Activated naive CD8-positive, alpha-beta T cell treated with anti-CD3 and anti-CD28 coated beads, Interleukin-2, amount 50 U/mL, for 24 hours (primary cell): Measurements from ENCODE around the gene RAX.
"Not testable (repeated sequence)": the region's sequence is repeated elsewhere in the genome, so short reads cannot be mapped to it uniquely, and the experiment has no call there.

Experiments used
- ATAC-seq: fragments of 150-1000 bp; cut with Tn5 transposase; one replicate; pipeline ENCODE4 v1.10.0; 2021
- DNase-seq: peaks from one replicate; pipeline ENCODE4 v3.0.0; 2021
- H3K27ac Mint-ChIP-seq: one replicate; pipeline ENCODE4 v1.8.0; 2021; ENCODE audit warnings: mild to moderate bottlenecking, mixed read lengths
- H3K27me3 Mint-ChIP-seq: one replicate; pipeline ENCODE4 v1.8.0; 2021; ENCODE audit warnings: mixed read lengths
- H3K36me3 Mint-ChIP-seq: one replicate; pipeline ENCODE4 v1.8.0; 2021; ENCODE audit warnings: low read depth, mixed read lengths
- H3K4me1 Mint-ChIP-seq: one replicate; pipeline ENCODE4 v1.8.0; 2021; ENCODE audit warnings: mixed read lengths
- H3K4me3 Mint-ChIP-seq: one replicate; pipeline ENCODE4 v1.8.0; 2021; ENCODE audit warnings: mild to moderate bottlenecking, moderate library complexity, mixed read lengths
- H3K9me3 Mint-ChIP-seq: one replicate; pipeline ENCODE4 v1.8.0; 2021; ENCODE audit warnings: mixed read lengths

RAX gene

DNA sequence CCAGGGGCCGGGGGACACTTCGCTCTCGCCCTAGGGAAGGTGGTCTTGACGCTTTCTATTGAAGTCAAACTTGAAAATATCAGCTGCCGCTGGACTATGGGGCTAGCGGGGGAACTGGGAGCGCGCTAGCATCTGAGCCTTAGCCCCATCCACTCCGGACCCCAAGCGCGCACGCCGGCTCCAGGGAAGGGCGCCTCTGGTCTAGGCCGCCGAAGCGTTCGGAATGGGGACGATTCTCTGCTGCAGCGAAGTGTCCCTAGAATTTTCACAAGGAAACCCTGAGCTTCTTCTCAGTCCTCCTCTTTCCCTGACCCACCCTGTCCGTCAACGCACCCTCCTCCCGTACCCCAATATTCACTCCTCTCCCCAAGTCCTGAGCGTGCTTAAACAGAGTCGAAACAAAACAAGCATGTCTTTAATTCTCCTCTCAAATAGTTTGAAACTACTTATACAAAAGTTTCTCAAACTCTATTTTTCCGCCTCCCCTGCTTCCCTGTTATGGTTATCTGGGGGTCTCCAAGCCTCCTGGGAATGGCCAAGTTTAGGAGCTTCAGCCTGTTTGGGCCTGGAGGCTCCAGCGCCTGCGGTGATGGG, 5.0 kb downstream of the RAX start:
- Mint-ChIP-seq H3K4me3 (no peak overlapping the region), H3K27me3 (peaks cover 85% of the 10 kb centered on the region), H3K9me3 (no peaks in the 10 kb centered on the region), H3K27ac (no peak overlapping the region), H3K4me1 (peaks cover 19% of the 10 kb centered on the region), H3K36me3 (no peaks in the 10 kb centered on the region)
- ATAC-seq (no peak), DNase-seq (no peak)

DNA sequence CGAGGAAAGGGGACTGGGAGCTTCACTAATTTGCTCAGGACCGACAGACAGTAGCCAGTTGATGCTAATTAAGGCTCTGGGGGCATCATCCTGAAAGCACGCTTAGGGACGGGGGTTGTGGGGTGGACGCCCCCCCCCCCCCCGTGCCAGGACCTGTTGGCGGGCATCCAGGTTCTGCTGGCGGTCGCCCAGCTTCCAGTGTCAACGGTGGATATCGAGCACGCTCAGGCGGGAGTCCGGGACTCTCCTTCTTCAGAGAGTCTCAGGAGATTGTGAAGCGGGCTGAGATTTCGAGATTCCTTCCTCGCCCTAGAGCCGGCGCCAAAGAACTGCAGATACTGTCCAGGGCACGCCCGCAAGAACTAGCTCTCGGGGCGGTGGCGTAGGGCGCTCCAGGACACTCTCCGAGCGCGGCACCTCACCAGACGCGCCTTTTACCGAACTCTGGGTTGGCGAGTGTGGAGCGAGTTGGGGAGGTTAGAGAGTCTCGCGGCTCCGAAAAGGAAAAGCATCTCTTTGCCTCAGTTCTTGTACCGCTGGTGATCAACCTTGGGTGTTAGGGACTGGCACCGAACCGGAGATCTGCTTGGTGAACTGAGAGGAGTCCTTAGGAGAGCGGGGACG, 5.6 kb downstream of the RAX start:
- no peaks in the 10 kb centered on the region for H3K36me3 Mint-ChIP-seq
- H3K27me3 Mint-ChIP-seq, result peaks cover 91% of the 10 kb centered on the region
- H3K4me1 Mint-ChIP-seq, result peaks cover 19% of the 10 kb centered on the region
- no peak overlapping the region for H3K27ac Mint-ChIP-seq
- H3K4me3 Mint-ChIP-seq, result no peak overlapping the region
- no peak for DNase-seq
- no peaks in the 10 kb centered on the region for H3K9me3 Mint-ChIP-seq
- no peak for ATAC-seq

DNA sequence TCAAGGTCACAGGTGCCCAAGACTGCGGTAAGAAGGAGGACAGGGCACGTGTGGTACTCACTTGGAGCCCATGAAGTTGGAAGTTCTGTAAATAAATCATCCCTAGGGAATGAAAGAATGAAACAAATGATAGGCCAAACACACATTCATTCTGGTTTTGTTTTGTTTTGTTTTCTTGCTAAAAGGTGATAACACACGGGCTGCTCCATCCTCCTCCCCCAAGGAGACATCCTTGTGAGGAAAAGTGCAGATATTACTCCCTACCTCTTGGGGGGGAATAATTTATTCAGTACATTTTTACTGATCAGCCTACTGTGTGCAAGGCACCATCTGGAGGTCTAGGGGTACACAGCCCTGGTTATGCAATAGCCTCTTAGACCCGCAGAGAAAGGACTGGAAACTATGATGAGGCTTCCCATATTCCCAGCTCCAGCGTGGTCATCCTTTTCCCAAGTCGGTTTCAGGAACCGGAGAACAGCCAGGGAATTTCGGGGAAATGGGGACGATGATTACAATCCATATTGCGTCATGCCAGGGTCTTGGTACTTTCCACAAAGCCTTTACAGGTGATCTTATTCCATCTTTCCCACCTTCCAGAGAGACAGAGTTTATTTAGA, 6.3 kb downstream of the RAX start:
- no peaks in the 10 kb centered on the region for H3K36me3 Mint-ChIP-seq
- no peak for DNase-seq
- no peaks in the 10 kb centered on the region for H3K9me3 Mint-ChIP-seq
- H3K27me3 Mint-ChIP-seq, result peaks cover 92% of the 10 kb centered on the region
- H3K4me3 Mint-ChIP-seq, result no peak overlapping the region
- H3K27ac Mint-ChIP-seq, result no peak overlapping the region
- peaks cover 17% of the 10 kb centered on the region for H3K4me1 Mint-ChIP-seq
- no peak for ATAC-seq

DNA sequence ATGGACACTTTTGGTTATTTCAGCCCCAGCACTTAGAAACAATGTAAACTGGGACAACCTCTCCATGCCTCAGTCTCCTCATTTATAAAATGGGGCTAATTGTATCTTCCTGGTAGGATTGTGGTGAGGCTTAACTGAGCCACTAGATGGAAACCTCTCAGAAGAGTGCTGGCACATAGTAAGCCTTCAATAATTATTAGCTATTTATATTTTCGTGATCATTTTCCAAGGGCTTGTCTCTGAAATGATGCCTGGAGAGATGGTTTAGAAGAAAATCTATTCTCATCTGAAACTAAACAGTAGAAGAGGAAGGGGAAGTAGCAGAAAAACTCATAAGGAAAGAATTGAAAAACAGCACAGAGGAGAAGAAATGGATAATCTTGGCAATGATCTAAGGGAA, 6.8 kb downstream of the RAX start:
- ATAC-seq (no peak), DNase-seq (no peak)
- H3K4me1 Mint-ChIP-seq, result peaks cover 15% of the 10 kb centered on the region
- no peak overlapping the region for H3K27ac Mint-ChIP-seq
- peaks cover 90% of the 10 kb centered on the region for H3K27me3 Mint-ChIP-seq
- no peak overlapping the region for H3K4me3 Mint-ChIP-seq
- H3K36me3 Mint-ChIP-seq, result no peaks in the 10 kb centered on the region
- no peaks in the 10 kb centered on the region for H3K9me3 Mint-ChIP-seq

DNA sequence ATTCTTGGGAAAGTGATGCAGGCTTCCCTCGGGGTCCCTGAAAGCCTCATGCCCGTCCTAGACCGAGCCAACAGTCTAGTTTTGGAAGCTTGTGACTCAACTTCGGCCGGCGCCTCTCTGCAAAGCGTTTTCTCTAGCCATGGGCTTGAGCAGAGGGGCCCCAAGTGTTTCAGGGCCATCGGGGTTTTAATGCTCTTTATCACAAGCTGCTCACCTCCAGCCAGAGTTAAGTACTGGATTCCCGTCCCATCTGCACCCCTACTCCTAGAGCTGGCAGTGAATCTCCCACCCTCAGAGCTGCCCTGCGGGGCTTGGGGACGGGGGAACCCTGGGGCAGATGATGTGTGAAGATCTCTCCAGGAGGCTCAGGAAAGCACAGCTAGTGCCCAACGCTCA, 7.3 kb downstream of the RAX start:
- H3K27ac Mint-ChIP-seq, result no peak overlapping the region
- ATAC-seq (no peak), DNase-seq (no peak)
- H3K4me3 Mint-ChIP-seq, result no peak overlapping the region
- H3K9me3 Mint-ChIP-seq, result no peaks in the 10 kb centered on the region
- peaks cover 15% of the 10 kb centered on the region for H3K4me1 Mint-ChIP-seq
- H3K27me3 Mint-ChIP-seq, result peaks cover 85% of the 10 kb centered on the region
- no peaks in the 10 kb centered on the region for H3K36me3 Mint-ChIP-seq

DNA sequence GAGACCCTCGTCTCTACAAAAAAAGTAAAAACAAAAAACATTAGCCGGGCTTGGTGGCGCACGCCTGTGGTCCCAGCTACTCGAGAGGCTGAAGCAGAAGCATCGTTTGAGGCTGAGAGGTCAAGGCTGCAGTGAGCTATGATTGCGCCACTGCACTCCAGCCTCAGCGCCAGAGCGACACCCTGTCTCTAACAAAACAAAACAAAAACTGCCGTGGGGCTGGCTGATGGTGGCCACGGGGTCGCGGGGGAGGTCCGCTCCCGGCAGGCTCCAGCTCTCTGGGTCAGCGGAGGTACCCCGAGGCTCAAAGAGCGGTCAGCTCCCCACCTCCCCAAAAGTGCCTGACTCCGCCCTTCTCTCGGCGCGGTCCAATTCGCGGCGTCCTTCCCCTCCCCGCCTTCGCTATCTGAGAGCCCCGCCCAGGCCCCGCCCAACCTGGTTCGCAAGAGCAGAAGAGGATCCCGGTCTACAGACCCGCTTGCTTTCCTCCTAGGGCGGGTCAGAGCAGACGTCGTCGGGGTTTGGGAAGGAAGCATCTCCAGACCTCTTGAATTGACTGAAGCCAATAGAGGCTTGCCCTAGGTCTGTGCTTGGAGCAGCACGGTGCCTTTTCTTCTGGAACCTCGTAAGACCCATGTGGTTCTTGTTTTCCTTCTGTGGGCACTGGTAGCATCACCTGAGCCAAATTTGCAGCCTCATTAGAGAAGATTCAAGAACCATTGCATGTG, 7.8 kb downstream of the RAX start:
- peak; percentile 49 for DNase-seq
- peak; percentile 51 for ATAC-seq
- peaks cover 15% of the 10 kb centered on the region for H3K4me1 Mint-ChIP-seq
- no peaks in the 10 kb centered on the region for H3K36me3 Mint-ChIP-seq
- no peak overlapping the region for H3K27ac Mint-ChIP-seq
- peak overlapping the region; percentile 40 for H3K4me3 Mint-ChIP-seq
- peaks cover 79% of the 10 kb centered on the region for H3K27me3 Mint-ChIP-seq
- no peaks in the 10 kb centered on the region for H3K9me3 Mint-ChIP-seq

DNA sequence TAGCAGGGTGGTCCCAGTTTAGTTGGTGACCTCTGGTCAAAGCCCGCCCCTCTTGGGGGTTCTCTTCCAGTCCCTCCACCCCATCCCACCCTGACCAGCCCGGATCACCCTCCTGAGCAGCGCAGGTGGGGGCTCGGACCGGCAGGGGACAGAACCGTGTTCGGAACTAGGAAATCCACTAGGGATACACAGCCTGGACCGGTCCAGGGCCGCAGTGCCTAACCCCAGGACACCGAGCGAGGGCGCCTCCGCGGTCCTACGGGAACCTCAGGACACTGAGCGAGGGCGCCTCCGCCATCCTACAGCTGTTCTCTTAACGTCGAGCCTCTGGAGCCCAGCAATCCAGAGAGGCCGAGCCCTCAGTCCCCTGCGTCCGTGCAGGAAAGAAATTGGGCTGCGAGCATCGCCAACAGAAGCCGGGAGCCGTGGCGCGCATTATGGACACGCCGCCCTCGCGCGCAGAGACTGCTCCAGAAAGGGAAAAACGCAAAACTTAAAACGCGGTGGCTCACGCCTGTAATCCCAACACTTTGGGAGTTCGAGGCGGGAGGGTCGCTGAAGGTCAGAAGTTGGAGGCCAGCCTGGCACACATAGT, 8.5 kb downstream of the RAX start:
- H3K4me1 Mint-ChIP-seq, result peaks cover 12% of the 10 kb centered on the region
- no peaks in the 10 kb centered on the region for H3K36me3 Mint-ChIP-seq
- ATAC-seq (no peak), DNase-seq (no peak)
- peak overlapping the region; percentile 40 for H3K4me3 Mint-ChIP-seq
- no peaks in the 10 kb centered on the region for H3K9me3 Mint-ChIP-seq
- H3K27me3 Mint-ChIP-seq, result peaks cover 76% of the 10 kb centered on the region
- no peak overlapping the region for H3K27ac Mint-ChIP-seq

DNA sequence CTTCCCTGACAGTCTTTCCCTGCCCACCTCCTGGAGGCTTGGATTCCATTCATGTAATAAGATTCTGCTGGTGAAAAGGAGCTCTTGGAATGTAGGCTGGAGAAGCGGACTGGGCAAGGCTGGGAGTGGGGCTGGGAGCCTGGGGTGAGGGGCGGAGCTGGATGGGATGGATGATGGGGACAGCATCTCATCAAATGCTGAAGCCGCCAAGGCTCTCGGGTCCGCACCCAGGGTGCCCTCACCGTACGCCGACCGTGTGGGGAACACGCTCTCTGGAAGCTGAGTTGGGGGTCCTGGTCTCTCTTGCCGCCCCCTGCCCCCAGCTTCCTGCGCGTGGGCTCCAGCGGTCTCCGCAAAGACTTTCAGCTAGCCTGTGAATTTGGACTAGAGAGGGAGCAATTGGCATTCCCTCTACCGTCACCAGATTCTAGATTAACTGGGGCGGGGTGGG, 9.1 kb downstream of the RAX start:
- H3K9me3 Mint-ChIP-seq, result no peaks in the 10 kb centered on the region
- peaks cover 78% of the 10 kb centered on the region for H3K27me3 Mint-ChIP-seq
- H3K36me3 Mint-ChIP-seq, result no peaks in the 10 kb centered on the region
- DNase-seq (no peak), ATAC-seq (no peak)
- H3K27ac Mint-ChIP-seq, result no peak overlapping the region
- no peak overlapping the region for H3K4me3 Mint-ChIP-seq
- H3K4me1 Mint-ChIP-seq, result peaks cover 9% of the 10 kb centered on the region

DNA sequence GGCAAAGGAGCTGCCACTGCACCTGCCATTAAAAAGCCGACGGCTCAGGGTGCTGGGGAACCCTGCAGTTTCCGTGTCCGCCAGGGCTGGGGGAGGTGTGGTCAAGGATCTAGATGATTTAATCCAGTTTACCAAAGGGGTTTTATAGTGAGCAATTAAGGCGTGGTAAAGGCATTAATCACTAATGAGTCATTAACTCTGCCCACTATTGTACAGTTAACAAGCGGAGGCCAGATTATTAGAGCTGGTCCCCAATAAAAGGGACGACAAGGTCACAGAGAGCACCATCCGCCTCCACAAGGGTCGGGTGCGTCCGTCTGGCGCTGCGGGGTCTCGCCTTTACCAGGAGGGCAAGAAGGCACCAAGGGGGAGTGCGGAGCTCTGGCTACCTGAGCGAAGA, 9.6 kb downstream of the RAX start:
- ATAC-seq, result no peak
- no peak overlapping the region for H3K4me3 Mint-ChIP-seq

DNA sequence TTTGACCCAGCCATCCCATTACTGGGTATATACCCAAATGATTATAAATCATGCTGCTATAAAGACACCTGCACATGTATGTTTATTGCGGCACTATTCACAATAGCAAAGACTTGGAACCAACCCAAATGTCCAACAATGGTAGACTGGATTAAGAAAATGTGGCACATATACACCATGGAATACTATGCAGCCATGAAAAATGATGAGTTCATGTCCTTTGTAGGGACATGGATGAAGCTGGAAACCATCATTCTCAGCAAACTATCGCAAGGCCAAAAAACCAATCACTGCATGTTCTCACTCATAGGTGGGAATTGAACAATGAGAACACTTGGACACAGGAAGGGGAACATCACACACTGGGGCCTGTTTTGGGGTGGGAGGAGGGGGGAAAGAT, 11.0 kb downstream of the RAX start:
- H3K27me3 Mint-ChIP-seq, result peaks cover 70% of the 10 kb centered on the region
- H3K36me3 Mint-ChIP-seq, ATAC-seq, DNase-seq, H3K9me3 Mint-ChIP-seq, H3K27ac Mint-ChIP-seq, H3K4me1 Mint-ChIP-seq, H3K4me3 Mint-ChIP-seq: not testable (repeated sequence)

More for the DNA sequence above, 9.6 kb downstream of the RAX start:
- Mint-ChIP-seq H3K27ac (no peak overlapping the region), H3K4me1 (peaks cover 8% of the 10 kb centered on the region), H3K9me3 (no peaks in the 10 kb centered on the region), H3K27me3 (peaks cover 78% of the 10 kb centered on the region), H3K36me3 (no peaks in the 10 kb centered on the region)
- no peak for DNase-seq

DNA sequence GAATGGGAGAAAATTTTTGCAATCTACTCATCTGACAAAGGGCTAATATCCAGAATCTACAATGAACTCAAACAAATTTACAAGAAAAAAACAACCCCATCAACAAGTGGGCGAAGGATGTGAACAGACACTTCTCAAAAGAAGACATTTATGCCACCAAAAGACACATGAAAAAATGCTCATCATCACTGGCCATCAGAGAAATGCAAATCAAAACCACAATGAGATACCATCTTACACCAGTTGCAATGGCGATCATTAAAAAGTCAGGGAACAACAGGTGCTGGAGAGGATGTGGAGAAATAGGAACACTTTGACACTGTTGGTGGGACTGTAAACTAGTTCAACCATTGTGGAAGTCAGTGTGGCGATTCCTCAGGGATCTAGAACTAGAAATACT, 11.4 kb downstream of the RAX start:
- not testable (repeated sequence) for H3K9me3 Mint-ChIP-seq, ATAC-seq, H3K4me3 Mint-ChIP-seq, H3K36me3 Mint-ChIP-seq, DNase-seq, H3K27ac Mint-ChIP-seq, H3K4me1 Mint-ChIP-seq
- peaks cover 66% of the 10 kb centered on the region for H3K27me3 Mint-ChIP-seq

DNA sequence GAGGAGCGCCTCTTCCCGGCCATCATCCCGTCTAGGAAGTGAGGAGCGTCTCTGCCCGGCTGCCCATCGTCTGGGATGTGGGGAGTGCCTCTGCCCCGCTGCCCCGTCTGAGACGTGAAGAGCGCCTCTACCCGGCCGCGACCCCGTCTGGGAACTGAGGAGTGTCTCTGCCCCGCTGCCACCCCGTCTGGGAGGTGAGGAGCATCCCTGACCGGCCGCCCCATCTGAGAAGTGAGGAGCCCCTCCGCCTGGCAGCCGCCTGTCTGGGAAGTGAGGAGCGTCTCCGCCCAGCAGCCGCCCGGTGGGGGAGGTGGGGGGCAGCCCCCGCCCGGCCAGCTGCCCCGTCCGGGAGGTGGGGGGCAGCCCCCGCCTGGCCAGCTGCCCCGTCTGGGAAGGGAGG, 17.8 kb downstream of the RAX start:
- H3K9me3 Mint-ChIP-seq, ATAC-seq, DNase-seq, H3K27ac Mint-ChIP-seq, H3K4me1 Mint-ChIP-seq, H3K4me3 Mint-ChIP-seq, H3K36me3 Mint-ChIP-seq: not testable (repeated sequence)
- H3K27me3 Mint-ChIP-seq, result peaks cover 27% of the 10 kb centered on the region

DNA sequence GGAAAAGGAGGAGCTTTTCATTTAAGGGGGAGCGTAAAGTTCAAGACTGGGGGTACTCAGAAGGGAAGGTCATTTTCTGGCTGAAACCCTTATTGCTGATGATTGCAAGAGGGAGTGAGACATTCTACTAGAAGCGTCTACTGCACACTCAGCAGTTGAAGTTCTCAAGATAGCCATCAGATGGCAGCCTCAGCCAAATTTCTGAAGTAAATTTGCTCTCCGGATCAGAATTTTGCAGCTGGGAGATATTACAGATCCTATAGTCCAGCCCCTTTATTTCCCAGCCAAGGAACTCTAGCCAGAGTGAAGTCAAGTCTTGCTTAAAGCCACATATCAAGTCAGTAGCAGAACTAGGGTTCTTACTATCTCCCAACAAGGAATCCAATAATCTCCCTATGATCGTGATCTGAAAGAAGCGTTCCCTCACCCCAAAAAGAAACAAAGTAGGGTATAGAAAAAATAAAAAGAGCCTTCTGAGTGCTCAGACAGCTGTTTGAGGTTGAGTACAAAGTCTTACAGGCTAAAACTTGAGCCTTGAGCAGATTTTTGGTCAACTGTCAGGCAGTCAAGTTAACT, 24.0 kb downstream of the RAX start:
- no peaks in the 10 kb centered on the region for H3K36me3 Mint-ChIP-seq
- no peak overlapping the region for H3K4me3 Mint-ChIP-seq
- no peak overlapping the region for H3K27ac Mint-ChIP-seq
- H3K9me3 Mint-ChIP-seq, result no peaks in the 10 kb centered on the region
- ATAC-seq (no peak), DNase-seq (peak; percentile 38)
- H3K4me1 Mint-ChIP-seq, result no peaks in the 10 kb centered on the region
- H3K27me3 Mint-ChIP-seq, result peaks cover 42% of the 10 kb centered on the region

DNA sequence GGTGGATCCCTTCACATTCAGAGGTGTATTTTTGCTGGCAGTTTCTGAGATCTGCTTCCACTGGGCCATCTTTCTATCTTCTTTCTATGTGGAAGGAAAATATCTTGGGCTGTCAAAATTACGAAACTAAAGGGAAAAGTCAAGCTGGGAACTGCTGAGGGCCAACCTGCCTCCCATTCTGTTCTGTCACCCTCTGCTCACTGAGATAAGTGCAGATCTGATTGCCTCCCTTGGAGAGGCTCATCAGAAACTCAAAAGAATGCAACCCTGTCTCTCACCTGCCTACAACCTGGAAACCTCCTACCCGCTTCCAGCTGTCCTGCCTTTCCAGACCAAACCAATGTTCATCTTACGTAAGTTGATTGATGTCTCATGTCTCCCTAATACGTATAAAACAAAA, 26.5 kb downstream of the RAX start:
- no peaks in the 10 kb centered on the region for H3K4me1 Mint-ChIP-seq
- no peak for ATAC-seq
- H3K9me3 Mint-ChIP-seq, result no peaks in the 10 kb centered on the region
- H3K27me3 Mint-ChIP-seq, result peaks cover 43% of the 10 kb centered on the region
- H3K4me3 Mint-ChIP-seq, result no peak overlapping the region
- DNase-seq, result no peak
- H3K36me3 Mint-ChIP-seq, result no peaks in the 10 kb centered on the region
- no peak overlapping the region for H3K27ac Mint-ChIP-seq
